SK-N-SH treated with all-trans-retinoic acid at 6 μM for 48 hours (cell line): ENCODE data around the gene TCF3.

Experiments used
- ATAC-seq: fragments of 200-7000 bp; cut with Tn5 transposase; 3 replicates; pipeline ENCODE4 v1.9.1; 2020; ENCODE audit warnings: mild to moderate bottlenecking, moderate library complexity
- ARNTL ChIP-seq: fragments of 450-650 bp; formaldehyde crosslinking; IDR thresholded peaks from 2 replicates; pipeline ENCODE4 v1.5.0; 2020; ENCODE audit warnings: low read depth, mild to moderate bottlenecking, moderate library complexity, borderline replicate concordance
- BACH2 ChIP-seq: fragments of 250-450 bp; sonication (Bioruptor Pico); IDR thresholded peaks from 2 replicates; pipeline ENCODE4 v1.9.0; 2021; ENCODE audit warnings: mild to moderate bottlenecking, borderline replicate concordance
- CREB5 ChIP-seq: fragments of 250-450 bp; sonication (Bioruptor Pico); IDR thresholded peaks from 2 replicates; pipeline ENCODE4 v1.5.1; 2020; ENCODE audit warnings: low read depth, mild to moderate bottlenecking, moderate library complexity
- CSDC2 ChIP-seq: fragments of 250-450 bp; sonication (Bioruptor Pico); IDR thresholded peaks from 2 replicates; pipeline ENCODE4 v1.5.0; 2020; ENCODE audit warnings: mild to moderate bottlenecking, moderate library complexity
- CSRNP3 ChIP-seq: fragments of 250-450 bp; sonication (Bioruptor Pico); IDR thresholded peaks from 2 replicates; pipeline ENCODE4 v1.5.1; 2021; ENCODE audit warnings: mild to moderate bottlenecking, moderate library complexity
- ESRRG ChIP-seq: fragments of 250-450 bp; sonication (Bioruptor Pico); IDR thresholded peaks from 2 replicates; pipeline ENCODE4 v1.6.1; 2021; ENCODE audit warnings: mild to moderate bottlenecking
- GLIS3 ChIP-seq: fragments of 250-450 bp; sonication (Bioruptor Pico); IDR thresholded peaks from 2 replicates; pipeline ENCODE4 v1.5.0; 2020; ENCODE audit warnings: mild to moderate bottlenecking, moderate library complexity
- ISL1 ChIP-seq: fragments of 250-450 bp; sonication (Bioruptor Pico); IDR thresholded peaks from 2 replicates; pipeline ENCODE4 v2.1.2; 2022; ENCODE audit warnings: mild to moderate bottlenecking, moderate library complexity
- OSR1 ChIP-seq: fragments of 250-450 bp; sonication (Bioruptor Pico); IDR thresholded peaks from 2 replicates; pipeline ENCODE4 v1.8.0; 2022; ENCODE audit warnings: moderate library complexity, mild to moderate bottlenecking, inconsistent platforms
- PATZ1 ChIP-seq: fragments of 250-450 bp; sonication (Bioruptor Pico); IDR thresholded peaks from 2 replicates; pipeline ENCODE4 v1.8.0; 2020; ENCODE audit warnings: mild to moderate bottlenecking, moderate library complexity, borderline replicate concordance
- POU6F1 ChIP-seq: fragments of 250-450 bp; sonication (Bioruptor Pico); IDR thresholded peaks from 2 replicates; pipeline ENCODE4 v1.8.0; 2021; ENCODE audit warnings: low read depth, mild to moderate bottlenecking, moderate library complexity, borderline replicate concordance
- PPARA ChIP-seq: fragments of 250-450 bp; sonication (Bioruptor Pico); IDR thresholded peaks from 2 replicates; pipeline ENCODE4 v1.5.0; 2020; ENCODE audit warnings: mild to moderate bottlenecking, borderline replicate concordance
- RARB ChIP-seq: fragments of 250-450 bp; sonication (Bioruptor Pico); IDR thresholded peaks from 2 replicates; pipeline ENCODE4 v1.8.0; 2021; ENCODE audit warnings: mild to moderate bottlenecking, moderate library complexity
- SNAI2 ChIP-seq: fragments of 250-450 bp; sonication (Bioruptor Pico); IDR thresholded peaks from 2 replicates; pipeline ENCODE4 v1.5.0; 2020; ENCODE audit warnings: mild to moderate bottlenecking, moderate library complexity
- TOX ChIP-seq: fragments of 250-450 bp; sonication (Bioruptor Pico); IDR thresholded peaks from 2 replicates; pipeline ENCODE4 v1.8.0; 2021; ENCODE audit warnings: mild to moderate bottlenecking, moderate library complexity, borderline replicate concordance
- TSHZ2 ChIP-seq: fragments of 250-450 bp; sonication (Bioruptor Pico); IDR thresholded peaks from 2 replicates; pipeline ENCODE4 v1.5.0; 2020; ENCODE audit warnings: mild to moderate bottlenecking, moderate library complexity
- ZC3H10 ChIP-seq: fragments of 250-450 bp; sonication (Bioruptor Pico); IDR thresholded peaks from 2 replicates; pipeline ENCODE4 v1.5.1; 2021; ENCODE audit warnings: mild to moderate bottlenecking, moderate library complexity
- ZFP3 ChIP-seq: fragments of 250-450 bp; sonication (Bioruptor Pico); IDR thresholded peaks from 2 replicates; pipeline ENCODE4 v1.5.0; 2020; ENCODE audit warnings: mild to moderate bottlenecking, moderate library complexity
- ZFP30 ChIP-seq: fragments of 450-650 bp; formaldehyde crosslinking; IDR thresholded peaks from 2 replicates; pipeline ENCODE4 v1.5.0; 2022; ENCODE audit warnings: mild to moderate bottlenecking, moderate library complexity
- ZNF565 ChIP-seq: fragments of 450-650 bp; formaldehyde crosslinking; conservative IDR thresholded peaks from 2 replicates; pipeline ENCODE4 v1.5.0; 2020; ENCODE audit warnings: low read depth, mild to moderate bottlenecking, moderate library complexity
- ZNF70 ChIP-seq: fragments of 450-650 bp; formaldehyde crosslinking; IDR thresholded peaks from 2 replicates; pipeline ENCODE4 v1.5.0; 2020; ENCODE audit warnings: mild to moderate bottlenecking, moderate library complexity
- ZNF8 ChIP-seq: fragments of 450-650 bp; formaldehyde crosslinking; IDR thresholded peaks from 2 replicates; pipeline ENCODE4 v1.5.0; 2020; ENCODE audit warnings: mild to moderate bottlenecking, moderate library complexity

TCF3 gene

GRCh38 chr19:1568320-1569019, 83.9 kb downstream of the TCF3 start, which contains the start of gene MEX3D:
Gene MEX3D, minus strand, starts transcription at chr19:1568325. Its CDS starts 267 bp downstream, at chr19:1568058.
- peak; percentile 6; the same call in 1 of the 3 replicates for ATAC-seq
- no peak for TF ChIP-seq POU6F1 (CRISPR knock-in tag)

- no peak for TF ChIP-seq ZFP3 (CRISPR knock-in tag)
- TF ChIP-seq ARNTL = no peak
- no peak for TF ChIP-seq GLIS3 (CRISPR knock-in tag)
- no peak for TF ChIP-seq RARB (CRISPR knock-in tag)
- no peak for TF ChIP-seq SNAI2
- TF ChIP-seq ZFP30 (CRISPR knock-in tag) = no peak
- no peak for TF ChIP-seq PPARA (CRISPR knock-in tag)
- TF ChIP-seq ZNF70 (CRISPR knock-in tag) = no peak
- TF ChIP-seq ZC3H10 (CRISPR knock-in tag) = no peak
- TF ChIP-seq ZNF565 (CRISPR knock-in tag) = no peak
- no peak for TF ChIP-seq PATZ1 (CRISPR knock-in tag)
- TF ChIP-seq ZNF8 (CRISPR knock-in tag) = no peak
- no peak for TF ChIP-seq CSDC2 (CRISPR knock-in tag)
- TF ChIP-seq CSRNP3 = no peak
- TF ChIP-seq TOX (CRISPR knock-in tag) = no peak
- no peak for TF ChIP-seq ESRRG (CRISPR knock-in tag)
- no peak for ATAC-seq
These were observed 84.6 kb downstream of the TCF3 start for GRCh38 chr19:1567848-1568227.

- TF ChIP-seq SNAI2 (no peak), ZFP3 (CRISPR knock-in tag) (no peak), ZC3H10 (CRISPR knock-in tag) (no peak), CSRNP3 (no peak), POU6F1 (CRISPR knock-in tag) (no peak), BACH2 (CRISPR knock-in tag) (no peak), CSDC2 (CRISPR knock-in tag) (no peak), TSHZ2 (CRISPR knock-in tag) (no peak), ZNF565 (CRISPR knock-in tag) (no peak), OSR1 (CRISPR knock-in tag) (no peak), CREB5 (no peak), GLIS3 (CRISPR knock-in tag) (no peak), ZNF8 (CRISPR knock-in tag) (no peak), PPARA (CRISPR knock-in tag) (no peak), TOX (CRISPR knock-in tag) (no peak), ISL1 (CRISPR knock-in tag) (no peak), ESRRG (CRISPR knock-in tag) (no peak), RARB (CRISPR knock-in tag) (no peak)
- no peak; the same call in 2 of the 3 replicates for ATAC-seq
These were observed 85.1 kb downstream of the TCF3 start for GRCh38 chr19:1567116-1567847.
